Loucy (cell line): Measurements from ENCODE around the gene CLEC16A.

ENCODE experiments used
- CTCF ChIP-seq: fragments of 200-600 bp; sonication (generic); conservative IDR thresholded peaks from 2 replicates; pipeline ENCODE4 v1.5.1; 2014; ENCODE audit warnings: mild to moderate bottlenecking, antibody characterized with exemption, low read length
- EZH2phosphoT487 ChIP-seq: fragments of 200-600 bp; IDR thresholded peaks from 2 replicates; pipeline ENCODE4 v1.6.1; 2018; ENCODE audit warnings: antibody characterized with exemption, mild to moderate bottlenecking, moderate library complexity, borderline replicate concordance

GRCh38 chr16:11196286-11196828 lies 252.0 kb downstream of the CLEC16A start:
- TF ChIP-seq CTCF (no peak), EZH2phosphoT487 (no peak)
